GM21381 (cell line): ENCODE results near the gene IL18BP.

Experiments used
- ATAC-seq: cut with Tn5 transposase; IDR thresholded peaks from one replicate; pipeline ENCODE4 v1.9.1; 2021; ENCODE audit warnings: mild to moderate bottlenecking, moderate library complexity; ENCODE audit not compliant: unreplicated experiment

The IL18BP gene

GRCh38 chr11:72010529-72011233 lies 12.0 kb downstream of the IL18BP start:
- ATAC-seq = no peak

- no peak for ATAC-seq
Observed at GRCh38 chr11:72012091-72012630, 13.5 kb downstream of the IL18BP start.

GRCh38 chr11:72012897-72013721 lies 14.4 kb downstream of the IL18BP start:
- ATAC-seq = no peak

GRCh38 chr11:72013765-72014711 lies 15.3 kb downstream of the IL18BP start:
- ATAC-seq = no peak

- no peak for ATAC-seq
Observed at GRCh38 chr11:72014761-72015320, 16.1 kb downstream of the IL18BP start.

- ATAC-seq = no peak
Observed at GRCh38 chr11:72015511-72016061, 16.9 kb downstream of the IL18BP start.

- ATAC-seq = no peak
Observed at GRCh38 chr11:72018171-72018570, 19.5 kb downstream of the IL18BP start.

GRCh38 chr11:72023335-72023734 lies 24.6 kb downstream of the IL18BP start:
- ATAC-seq = no peak

GRCh38 chr11:72024069-72024754 lies 25.5 kb downstream of the IL18BP start:
- no peak for ATAC-seq

GRCh38 chr11:72026090-72026489 lies 27.4 kb downstream of the IL18BP start:
- no peak for ATAC-seq

- ATAC-seq = no peak
Observed at GRCh38 chr11:72030472-72031045, 31.9 kb downstream of the IL18BP start.

GRCh38 chr11:72036687-72037086 lies 38.0 kb downstream of the IL18BP start:
- no peak for ATAC-seq

GRCh38 chr11:72037554-72038311 lies 39.0 kb downstream of the IL18BP start:
- ATAC-seq = no peak

GRCh38 chr11:72038491-72038890 lies 39.8 kb downstream of the IL18BP start:
- no peak for ATAC-seq

- no peak for ATAC-seq
Observed at GRCh38 chr11:72039031-72039855, 40.5 kb downstream of the IL18BP start.

- no peak for ATAC-seq
Observed at GRCh38 chr11:72039856-72040401, 41.2 kb downstream of the IL18BP start.
